Stomach (tissue), 4 donors: ENCODE results near the gene ZMYND12.

Source experiments
- POLR2A ChIP-seq, 4 donors: fragments of 450-650 bp; IDR thresholded peaks; one replicate each; pipeline ENCODE4 v1.6.1; 2016; ENCODE audit warnings: antibody characterized with exemption in 4 of 4, control low read depth in 2 of 4, mild to moderate bottlenecking in 1 of 4, moderate library complexity in 1 of 4
- POLR2AphosphoS5 ChIP-seq, 3 donors: sonication (generic); formaldehyde crosslinking; IDR thresholded peaks; one replicate each; pipeline ENCODE4 v1.6.1; 2016; ENCODE audit warnings: antibody characterized with exemption in 3 of 3
- TF ChIP-seq, protein P1 (sequence below), 7 experiments: fragments of 450-650 bp in 4 of 7; fragments of 200-600 bp in 3 of 7; sonication (generic) in 3 of 7; IDR thresholded peaks; one replicate each; pipeline ENCODE4 v1.5.1; 2016 to 2019; ENCODE audit warnings: antibody characterized with exemption in 7 of 7, control low read depth in 2 of 7, mild to moderate bottlenecking in 1 of 7

DNA sequence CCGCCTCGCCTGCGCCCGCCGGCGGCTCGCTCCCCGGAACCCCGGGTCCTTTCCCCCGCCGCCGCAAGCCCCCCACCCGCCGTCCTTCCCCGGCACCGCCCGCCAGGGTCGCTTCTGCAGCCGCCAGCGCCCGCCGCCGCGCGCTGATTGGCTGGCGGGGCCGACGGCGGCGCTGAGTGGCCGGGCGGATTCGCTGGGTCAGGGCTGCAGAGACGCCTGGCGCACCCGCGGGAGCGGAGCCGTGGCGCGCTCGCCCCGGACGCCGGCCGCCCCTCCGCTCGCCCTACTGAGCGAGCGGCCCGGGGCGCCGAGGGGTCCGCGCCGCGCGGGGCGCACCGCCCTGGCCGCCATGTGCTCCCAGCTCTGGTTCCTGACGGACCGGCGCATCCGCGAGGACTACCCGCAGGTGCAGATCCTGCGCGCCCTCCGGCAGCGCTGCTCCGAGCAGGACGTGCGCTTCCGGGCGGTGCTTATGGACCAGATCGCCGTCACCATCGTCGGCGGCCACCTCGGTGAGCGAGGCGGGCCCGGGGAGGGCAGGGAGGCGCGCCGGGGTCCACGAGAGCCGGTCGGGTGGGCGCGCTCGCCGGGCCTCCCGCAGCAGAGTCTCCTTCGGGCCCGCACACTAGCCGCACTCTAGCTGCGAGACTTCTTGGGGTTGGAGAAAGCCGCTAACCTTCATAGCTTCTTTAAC, 75.1 kb downstream of the ZMYND12 start, which contains the start of gene RIMKLA:
- TF ChIP-seq POLR2AphosphoS5 (IDR thresholded peaks at IDR 0.05) (peak in 2 of 3 donors; percentile 5 to 16), POLR2A (IDR thresholded peaks at IDR 0.05) (no peak)
- TF ChIP-seq, protein P1, sequence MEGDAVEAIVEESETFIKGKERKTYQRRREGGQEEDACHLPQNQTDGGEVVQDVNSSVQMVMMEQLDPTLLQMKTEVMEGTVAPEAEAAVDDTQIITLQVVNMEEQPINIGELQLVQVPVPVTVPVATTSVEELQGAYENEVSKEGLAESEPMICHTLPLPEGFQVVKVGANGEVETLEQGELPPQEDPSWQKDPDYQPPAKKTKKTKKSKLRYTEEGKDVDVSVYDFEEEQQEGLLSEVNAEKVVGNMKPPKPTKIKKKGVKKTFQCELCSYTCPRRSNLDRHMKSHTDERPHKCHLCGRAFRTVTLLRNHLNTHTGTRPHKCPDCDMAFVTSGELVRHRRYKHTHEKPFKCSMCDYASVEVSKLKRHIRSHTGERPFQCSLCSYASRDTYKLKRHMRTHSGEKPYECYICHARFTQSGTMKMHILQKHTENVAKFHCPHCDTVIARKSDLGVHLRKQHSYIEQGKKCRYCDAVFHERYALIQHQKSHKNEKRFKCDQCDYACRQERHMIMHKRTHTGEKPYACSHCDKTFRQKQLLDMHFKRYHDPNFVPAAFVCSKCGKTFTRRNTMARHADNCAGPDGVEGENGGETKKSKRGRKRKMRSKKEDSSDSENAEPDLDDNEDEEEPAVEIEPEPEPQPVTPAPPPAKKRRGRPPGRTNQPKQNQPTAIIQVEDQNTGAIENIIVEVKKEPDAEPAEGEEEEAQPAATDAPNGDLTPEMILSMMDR (IDR thresholded peaks at IDR 0.05) = no peak
